HepG2 (cell line): ENCODE results near the gene KIF17. TPM values are rescaled to one million over a fixed set of nuclear protein-coding genes. Genes with fewer than 3 reads are reported as not detected.

ENCODE experiments used
- DRAP1 ChIP-seq: IDR thresholded peaks from 2 replicates; pipeline ENCODE4 v1.6.1; 2016; ENCODE audit warnings: missing genetic modification reagents, missing compliant biosample characterization
- FOXP1 ChIP-seq, 2 experiments: fragments of 450-650 bp in 1 of 2; IDR thresholded peaks; 2 replicates each; pipeline ENCODE4 v1.6.1; 2017 to 2018; ENCODE audit warnings: antibody characterized with exemption in 1 of 2
- PRDM10 ChIP-seq: sonication (generic); formaldehyde crosslinking; IDR thresholded peaks from 2 replicates; pipeline ENCODE4 v1.4.0; 2020; ENCODE audit warnings: low read depth, missing genetic modification reagents
- TSC22D2 ChIP-seq: sonication (generic); formaldehyde crosslinking; IDR thresholded peaks from 2 replicates; pipeline ENCODE4 v1.5.1; 2020; ENCODE audit warnings: missing genetic modification reagents, mild to moderate bottlenecking, borderline replicate concordance
- XRCC5 ChIP-seq: fragments of 200-400 bp; formaldehyde crosslinking; optimal IDR thresholded peaks from 2 replicates; pipeline ENCODE3; 2017; ENCODE audit warnings: mild to moderate bottlenecking, low read length
- YEATS4 ChIP-seq: sonication (generic); formaldehyde crosslinking; IDR thresholded peaks from 2 replicates; pipeline ENCODE4 v1.4.0; 2020; ENCODE audit warnings: missing genetic modification reagents, borderline replicate concordance
- ZNF142 ChIP-seq: sonication (generic); formaldehyde crosslinking; IDR thresholded peaks from 2 replicates; pipeline ENCODE4 v1.4.0; 2020; ENCODE audit warnings: missing genetic modification reagents
- ZNF318 ChIP-seq: sonication (generic); formaldehyde crosslinking; IDR thresholded peaks from 2 replicates; pipeline ENCODE4 v1.4.0; 2020; ENCODE audit warnings: mild to moderate bottlenecking, missing genetic modification reagents
- polyA plus RNA-seq, 8 experiments: library from polyadenylated mRNA; depleted of rRNA in 3 of 8; stranded (reverse) in 7 of 8; unstranded in 1 of 8; fragments of >200 nt; fragmentation: Illumina TruSeq in 4 of 8; extraction: Trizol in 4 of 8; gene quantifications; 2 replicates each; pipeline versions ENCODE4 v1.2.1 to v1.2.3, GENCODE V29; 2011 to 2016; ENCODE audit warnings: low read depth in 4 of 8, missing spikeins in 1 of 8, mixed read lengths in 1 of 8; ENCODE audit not compliant: insufficient read depth in 1 of 8
- total RNA-seq, 5 experiments: library from RNA; depleted of rRNA; stranded (reverse); fragments of >200 nt; fragmentation: Illumina TruSeq; extraction: Trizol; gene quantifications; 2 replicates each; pipeline ENCODE4 v1.2.3, GENCODE V29; 2016; ENCODE audit warnings: low read depth in 1 of 5

Gene KIF17
- total and polyA plus RNA-seq, 2 of the 13 experiments (the other 11 are each of a cell fraction or from before 2014, with no cell fraction given), result 0.24 to 0.44 TPM

GRCh38 chr1:20696397-20697333, 21.1 kb downstream of the KIF17 start (continued):
- no peak; the same call in 1 of the 2 replicates for TF ChIP-seq ZNF142 (CRISPR knock-in tag)
- no peak for TF ChIP-seq FOXP1 (IDR thresholded peaks at IDR 0.05)
- TF ChIP-seq FOXP1 (CRISPR knock-in tag; IDR thresholded peaks at IDR 0.05), result no peak
- TF ChIP-seq ZNF318, result no peak
- peak; percentile 59; the same call in 1 of the 2 replicates for TF ChIP-seq PRDM10 (CRISPR knock-in tag)
- peak; percentile 63 for TF ChIP-seq XRCC5
- peak; percentile 23; the same call in 1 of the 2 replicates for TF ChIP-seq TSC22D2 (CRISPR knock-in tag)
- no peak for TF ChIP-seq DRAP1
- TF ChIP-seq YEATS4, result no peak; the same call in none of the 2 replicates
